ENCODE data around the gene CANX. TPM values are rescaled to one million over a fixed set of nuclear protein-coding genes. Genes with fewer than 3 reads are reported as not detected.
A peak's percentile ranks its signal among the peaks of the same experiment; 100 is the strongest.

CANX gene
- total RNA-seq, 1 donor from 2014 or later, result 451 TPM

GRCh38 chr5:179777909-179778308 is 79.1 kb downstream of the CANX start:
- H3K36me3 Mint-ChIP-seq (ENCODE audit: low read depth), result peaks cover 26% of the 10 kb centered on the region
- peak overlapping the region; percentile 21 for H3K27ac Mint-ChIP-seq
- H3K4me3 Mint-ChIP-seq, result no peak overlapping the region
- no peaks in the 10 kb centered on the region for H3K4me1 Mint-ChIP-seq (ENCODE audit: low read depth)
- DNase-seq (ENCODE audit: low spot score), result no peak
- intact Hi-C loops (cut with micrococcal nuclease), result no loop called here
- no peaks in the 10 kb centered on the region for H3K9me3 Mint-ChIP-seq
- no peaks in the 10 kb centered on the region for H3K27me3 Mint-ChIP-seq (ENCODE audit: insufficient read depth)

- no peaks in the 10 kb centered on the region for H3K4me1 Mint-ChIP-seq (ENCODE audit: low read depth)
- H3K27me3 Mint-ChIP-seq (ENCODE audit: insufficient read depth), result no peaks in the 10 kb centered on the region
- no peak for DNase-seq (ENCODE audit: low spot score)
- H3K4me3 Mint-ChIP-seq, result no peak overlapping the region
- H3K27ac Mint-ChIP-seq, result no peak overlapping the region
- intact Hi-C loops (cut with micrococcal nuclease), result no loop called here
- peaks cover 22% of the 10 kb centered on the region for H3K36me3 Mint-ChIP-seq (ENCODE audit: low read depth)
- H3K9me3 Mint-ChIP-seq, result no peaks in the 10 kb centered on the region
Observed at GRCh38 chr5:179778591-179778990, 79.8 kb downstream of the CANX start.

GRCh38 chr5:179779826-179780225 is 81.1 kb downstream of the CANX start:
- no peak for DNase-seq (ENCODE audit: low spot score)
- Mint-ChIP-seq H3K27ac (no peak overlapping the region), H3K27me3 (ENCODE audit: insufficient read depth) (no peaks in the 10 kb centered on the region), H3K36me3 (ENCODE audit: low read depth) (peaks cover 19% of the 10 kb centered on the region), H3K4me1 (ENCODE audit: low read depth) (no peaks in the 10 kb centered on the region), H3K4me3 (no peak overlapping the region), H3K9me3 (no peaks in the 10 kb centered on the region)
- intact Hi-C loops (cut with micrococcal nuclease), result no loop called here

GRCh38 chr5:179780362-179780761 is 81.6 kb downstream of the CANX start:
- no peaks in the 10 kb centered on the region for H3K9me3 Mint-ChIP-seq
- no peak overlapping the region for H3K27ac Mint-ChIP-seq

More at GRCh38 chr5:179780362-179780761, 81.6 kb downstream of the CANX start:
- Mint-ChIP-seq H3K36me3 (ENCODE audit: low read depth) (peaks cover 19% of the 10 kb centered on the region), H3K4me3 (no peak overlapping the region), H3K27me3 (ENCODE audit: insufficient read depth) (no peaks in the 10 kb centered on the region), H3K4me1 (ENCODE audit: low read depth) (no peaks in the 10 kb centered on the region)
- intact Hi-C loops (cut with micrococcal nuclease), result no loop called here
- DNase-seq (ENCODE audit: low spot score), result no peak

Other genes starting within 250 kb of the CANX start
- 37.0 and 38.3 TPM in 2 replicates for gene RUFY1, start 148.4 kb upstream of the CANX start, total RNA-seq
- 987 and 1,028 TPM in 2 replicates for gene HNRNPH1, start 75.3 kb upstream of the CANX start, total RNA-seq
- 0.66 and 1.0 TPM in 2 replicates for gene CBY3, start 17.9 kb upstream of the CANX start, total RNA-seq
- gene MAML1, start 33.9 kb downstream of the CANX start, total RNA-seq, result 36.0 and 37.6 TPM in 2 replicates
- 0.64 and 1.7 TPM in 2 replicates for gene LTC4S, start 95.0 kb downstream of the CANX start, total RNA-seq
- gene MGAT4B, start 107.9 kb downstream of the CANX start, total RNA-seq, result 124 and 132 TPM in 2 replicates
- gene SQSTM1, start 121.9 kb downstream of the CANX start, total RNA-seq, result 221 and 233 TPM in 2 replicates
- 24.6 and 26.3 TPM in 2 replicates for gene MRNIP, start 159.8 kb downstream of the CANX start, total RNA-seq
- gene TBC1D9B, start 208.9 kb downstream of the CANX start, total RNA-seq, result 123 and 127 TPM in 2 replicates

All from activated T-helper 1 cell treated with anti-CD3 and anti-CD28 coated beads, Interleukin-12 subunit alpha, Interleukin-12 subunit beta, Interleukin-2, Interleukin-4 antibody, amounts not matched to agents 30 ng/mL and 10 ng/mL and 1 ng/mL, durations not matched to agents 14 hours and 24 hours and 36 hours (primary cell).